GM11168 (cell line): ENCODE data around the gene IMP4.

Source experiments
- in situ Hi-C: fragments of 300-500 bp; cut with MboI; formaldehyde crosslinking; loops from one replicate; pipeline ENCODE4 v1.12.0; 2022; ENCODE audit warnings: low sequenced_read_pairs; ENCODE audit not compliant: unreplicated experiment

IMP4 gene, protein sequence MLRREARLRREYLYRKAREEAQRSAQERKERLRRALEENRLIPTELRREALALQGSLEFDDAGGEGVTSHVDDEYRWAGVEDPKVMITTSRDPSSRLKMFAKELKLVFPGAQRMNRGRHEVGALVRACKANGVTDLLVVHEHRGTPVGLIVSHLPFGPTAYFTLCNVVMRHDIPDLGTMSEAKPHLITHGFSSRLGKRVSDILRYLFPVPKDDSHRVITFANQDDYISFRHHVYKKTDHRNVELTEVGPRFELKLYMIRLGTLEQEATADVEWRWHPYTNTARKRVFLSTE

DNA sequence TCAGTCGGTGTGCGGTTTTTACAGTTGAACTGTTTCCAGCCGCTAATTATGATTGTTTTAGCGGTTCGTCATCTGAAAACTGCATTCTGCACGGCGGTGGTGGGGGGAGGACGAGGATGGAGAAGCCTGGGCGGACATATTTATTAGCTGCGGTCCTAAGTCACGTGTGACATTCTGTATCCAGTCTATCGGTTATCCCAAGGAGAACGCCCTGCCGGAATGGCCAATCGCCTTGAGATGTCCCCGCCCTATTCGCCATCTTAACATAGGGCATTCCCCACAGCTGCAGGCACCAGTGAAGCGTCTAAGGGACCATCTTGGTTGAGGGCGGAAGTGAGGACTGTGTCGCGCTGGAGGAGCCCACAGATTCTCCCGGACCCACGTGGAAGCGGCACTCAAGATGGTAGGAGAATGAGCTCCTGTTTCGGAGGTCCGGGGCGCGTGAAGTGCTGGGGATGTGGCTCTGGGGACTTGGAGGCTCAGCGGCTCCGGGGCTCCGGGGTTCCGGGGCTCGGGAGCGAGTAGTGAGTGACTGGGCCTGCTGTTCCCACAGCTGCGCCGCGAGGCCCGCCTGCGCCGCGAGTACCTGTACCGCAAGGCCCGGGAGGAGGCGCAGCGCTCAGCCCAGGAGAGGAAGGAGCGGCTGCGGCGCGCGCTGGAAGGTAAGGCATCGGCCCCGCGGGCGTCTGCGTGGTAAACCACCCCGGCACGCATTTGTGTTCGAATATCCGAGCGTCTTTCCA, at the start of gene IMP4:
Gene IMP4, plus strand, starts transcription at position 365 of the 743 bp plus-strand sequence. Its CDS starts 36 bp downstream, at position 401.
- in situ Hi-C loops: no loop called here

DNA sequence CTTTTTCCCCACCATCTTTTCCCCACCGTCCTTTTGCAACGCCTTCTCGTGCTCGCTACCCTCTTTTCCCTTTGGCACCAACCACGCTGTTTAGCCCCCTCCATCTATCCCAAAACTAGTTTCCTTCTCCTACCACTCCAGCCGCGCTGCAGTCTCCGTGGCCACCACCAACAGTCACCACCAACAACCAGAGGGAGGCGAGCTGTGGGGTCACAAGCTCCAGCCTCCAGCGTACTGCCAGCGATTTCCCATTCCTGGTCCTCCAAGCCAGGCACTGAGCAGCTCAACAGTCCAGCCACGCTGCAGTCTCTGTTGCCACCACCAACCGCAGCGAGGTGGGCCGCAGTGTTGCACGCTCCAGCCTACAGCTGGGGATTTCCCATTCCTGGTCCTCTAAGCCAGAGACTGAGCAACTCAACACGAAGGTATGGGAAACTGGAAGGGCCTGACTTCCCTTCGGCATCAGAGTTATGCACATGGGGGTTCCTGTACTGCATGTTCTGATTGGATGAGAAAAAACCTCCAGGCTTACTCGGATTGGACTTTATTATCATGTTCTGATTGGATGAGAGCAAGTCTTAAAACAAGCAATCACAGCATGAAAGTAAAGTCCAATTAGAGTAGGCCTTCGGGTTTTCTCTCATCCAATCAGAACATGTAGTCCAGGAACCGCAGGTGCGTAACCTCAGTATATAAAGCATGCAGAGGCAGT, 42.3 kb upstream of the IMP4 start:
- in situ Hi-C loops: no loop called here

DNA sequence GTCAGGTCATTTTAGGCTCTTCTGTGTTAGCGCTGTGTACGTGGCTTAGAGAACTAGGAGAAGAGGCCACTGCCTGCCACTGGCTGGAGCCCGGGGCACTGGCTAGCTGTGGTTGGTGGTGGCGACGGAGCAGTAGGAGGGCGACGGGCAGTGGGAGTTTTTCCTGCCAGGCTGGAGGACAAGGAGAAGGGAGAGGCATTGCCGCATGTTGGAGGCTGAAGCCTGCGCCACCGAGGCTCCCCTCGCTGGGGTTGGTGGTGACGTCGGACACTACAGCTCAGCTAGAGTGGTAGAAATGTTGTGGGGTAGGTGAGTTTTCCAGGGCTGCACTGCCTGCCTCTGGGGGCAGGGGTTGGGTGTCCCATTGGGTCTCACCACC, 41.7 kb upstream of the IMP4 start:
- in situ Hi-C loops: no loop called here

DNA sequence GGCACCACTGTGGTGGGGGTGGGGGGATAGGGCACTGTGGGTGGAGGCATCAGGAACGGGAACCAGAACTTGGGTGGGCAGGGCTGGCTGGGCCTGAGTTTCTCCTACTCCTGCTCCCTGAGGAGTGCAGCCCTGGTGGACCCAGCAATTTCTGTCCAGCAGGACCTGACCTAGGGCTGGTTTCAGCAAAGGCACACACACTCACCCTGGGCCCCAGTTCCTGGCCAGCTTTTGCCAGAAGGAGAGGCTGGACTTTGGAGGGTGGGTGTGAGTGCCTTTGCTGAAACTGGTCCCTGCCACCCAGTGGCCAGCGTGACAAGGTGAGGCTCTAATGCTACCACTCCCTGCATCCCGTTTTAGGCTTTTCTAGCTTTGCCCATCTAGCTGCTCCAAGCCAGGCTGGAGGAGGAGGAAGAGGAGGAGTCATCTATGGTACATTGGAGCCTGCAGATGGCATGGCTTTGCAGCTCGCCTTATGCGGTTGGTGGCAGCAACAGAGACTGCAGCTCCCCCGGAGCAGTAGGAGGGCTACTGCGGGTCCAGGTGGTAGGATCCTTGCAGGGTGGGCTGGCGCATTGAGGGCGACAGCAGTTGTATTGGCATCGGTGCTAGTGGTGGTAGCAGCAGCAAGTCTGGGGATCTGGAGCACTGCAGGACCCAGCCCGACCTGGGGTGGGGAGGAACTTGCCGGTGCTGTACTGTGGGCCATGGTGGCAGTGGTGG, 40.4 kb upstream of the IMP4 start:
- in situ Hi-C loops: no loop called here

DNA sequence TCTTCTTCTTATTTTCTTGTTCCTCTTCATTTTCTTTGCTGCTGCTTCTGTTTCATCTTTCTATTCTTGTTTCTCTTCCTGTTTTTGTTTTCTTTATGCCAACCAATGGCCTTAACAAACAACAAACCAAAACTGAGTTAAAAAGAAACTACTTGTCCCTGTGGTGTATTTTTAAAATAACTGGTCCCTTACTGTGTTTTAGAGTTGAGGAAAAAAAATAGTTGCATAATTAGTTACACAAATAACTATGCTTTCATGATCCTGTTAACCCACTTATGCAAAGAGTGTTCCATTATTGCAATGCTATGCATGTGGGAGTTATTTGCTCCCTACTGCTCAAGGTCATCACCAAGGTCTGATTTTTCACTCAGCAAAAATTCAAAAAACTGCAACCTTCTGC, 39.5 kb upstream of the IMP4 start:
- in situ Hi-C loops: no loop called here

DNA sequence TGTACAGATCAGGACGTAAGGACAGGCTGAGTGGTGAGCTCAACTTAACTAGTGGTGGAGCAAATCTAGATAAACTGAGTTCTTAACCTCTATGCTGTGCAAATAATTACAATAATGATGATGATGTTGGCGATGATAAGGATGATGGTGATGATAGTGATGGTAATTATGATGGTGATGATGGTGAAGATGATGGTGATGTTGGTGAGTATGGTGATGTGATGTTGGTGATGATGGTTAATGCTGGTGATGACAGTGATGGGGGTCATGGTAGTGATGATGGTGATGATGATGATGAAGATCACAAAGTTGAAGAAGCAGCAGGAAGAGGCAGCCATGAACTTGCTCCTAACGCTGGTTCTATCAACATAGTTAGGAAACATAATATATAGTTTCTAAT, 38.0 kb upstream of the IMP4 start:
- in situ Hi-C loops: no loop called here

DNA sequence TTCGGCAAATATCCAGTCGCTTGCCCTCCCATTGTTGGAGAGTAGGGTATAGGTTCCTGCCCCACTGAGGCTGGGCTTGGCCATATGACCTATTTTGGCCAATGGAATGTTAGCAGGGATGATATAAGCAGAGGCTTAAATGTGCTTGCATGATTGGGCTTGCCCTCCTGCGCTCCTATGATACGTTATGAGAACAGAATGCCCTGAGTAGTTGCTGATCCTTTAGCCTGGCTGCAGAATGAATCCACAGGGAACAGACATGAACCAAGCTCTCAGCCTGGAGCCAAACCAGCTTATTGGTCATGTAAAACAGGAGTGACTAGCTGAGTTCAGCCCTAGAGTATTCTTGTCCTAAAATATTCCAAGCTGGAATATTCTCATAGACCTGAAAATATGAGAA, 34.8 kb upstream of the IMP4 start:
- in situ Hi-C loops: no loop called here

DNA sequence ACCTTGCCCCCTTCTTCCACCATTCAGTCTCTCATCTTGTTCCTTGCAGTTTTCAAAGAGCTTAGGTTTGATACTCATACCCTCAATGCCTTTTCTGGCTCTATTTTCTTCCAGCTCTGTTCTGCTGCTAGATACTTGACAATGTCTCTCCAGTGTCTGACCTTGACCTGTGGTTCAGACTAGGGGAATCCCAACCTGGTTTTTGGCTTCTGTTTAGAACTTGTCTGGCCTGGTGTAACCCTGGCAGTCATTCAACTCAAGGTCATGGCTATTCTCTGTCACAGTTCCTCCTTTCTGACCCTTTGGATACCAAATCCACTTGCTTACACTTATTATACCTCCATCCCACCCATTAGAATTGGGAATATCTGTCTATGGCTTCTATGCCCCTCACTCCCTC, 31.8 kb upstream of the IMP4 start:
- in situ Hi-C loops: no loop called here

DNA sequence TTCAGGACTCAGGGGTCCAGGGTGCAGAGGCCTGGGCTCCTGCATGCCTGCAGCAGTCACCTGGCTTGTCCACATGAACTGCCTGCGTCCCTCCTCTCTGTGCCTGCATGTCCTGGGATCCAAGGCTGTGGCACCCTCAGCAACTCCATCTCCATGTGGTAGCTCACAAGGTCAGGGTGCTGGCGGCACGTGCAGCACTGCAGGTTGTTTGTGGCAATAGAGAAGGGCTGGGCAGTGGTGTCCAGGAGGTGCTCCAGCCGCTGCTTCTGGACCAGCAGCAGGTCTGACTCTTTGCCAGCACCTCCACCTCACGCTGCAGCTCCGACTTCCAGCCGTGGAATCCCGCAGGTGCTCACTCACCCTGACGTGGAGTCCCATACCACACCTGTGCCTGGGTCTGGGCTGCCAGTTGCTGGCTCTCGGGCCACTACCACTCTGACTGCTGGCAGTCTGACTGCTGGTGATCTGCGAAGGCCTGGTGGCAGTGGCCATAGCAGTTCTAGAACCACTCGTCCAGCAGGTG, 28.8 kb upstream of the IMP4 start:
- in situ Hi-C loops: no loop called here

DNA sequence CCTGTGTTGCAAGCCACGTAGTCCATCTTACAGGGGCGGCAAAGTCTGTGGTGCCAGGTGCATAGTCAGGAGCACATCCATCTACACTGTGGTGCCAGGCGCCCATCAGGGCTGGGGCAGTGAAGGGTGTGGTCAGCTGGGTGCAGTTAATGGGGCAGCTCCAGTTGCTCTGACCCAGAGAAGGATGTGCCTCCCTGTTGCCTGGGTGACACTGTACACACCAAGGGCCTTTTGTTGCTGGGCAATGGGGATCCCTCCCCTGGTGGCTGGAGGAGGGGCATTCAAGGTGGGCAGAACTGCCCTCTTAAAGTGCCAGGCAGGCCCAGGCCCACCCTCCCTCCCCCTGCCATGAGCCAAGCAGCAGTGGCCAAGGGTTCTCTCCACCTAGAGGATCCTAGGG, 28.3 kb upstream of the IMP4 start:
- in situ Hi-C loops: no loop called here

DNA sequence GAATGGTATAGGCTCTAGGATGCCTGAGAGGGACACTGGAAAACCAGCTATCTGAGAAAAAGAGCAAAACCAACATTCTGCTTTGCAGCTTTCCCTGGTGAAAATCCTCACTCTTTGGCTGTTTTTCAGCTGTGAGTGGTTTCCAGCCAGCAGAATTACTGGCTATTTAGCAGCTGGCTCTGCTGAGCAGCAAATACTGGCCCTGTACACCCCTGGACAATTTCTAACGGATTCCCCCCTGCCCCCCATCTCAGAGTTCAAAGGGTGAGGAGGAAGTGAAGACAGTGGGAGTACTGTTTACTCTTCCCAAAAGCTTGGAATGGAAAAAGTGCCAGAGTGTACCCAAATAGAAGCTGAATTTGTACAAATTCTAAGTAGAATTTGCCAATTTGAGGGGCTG, 26.1 kb upstream of the IMP4 start:
- in situ Hi-C loops: no loop called here

DNA sequence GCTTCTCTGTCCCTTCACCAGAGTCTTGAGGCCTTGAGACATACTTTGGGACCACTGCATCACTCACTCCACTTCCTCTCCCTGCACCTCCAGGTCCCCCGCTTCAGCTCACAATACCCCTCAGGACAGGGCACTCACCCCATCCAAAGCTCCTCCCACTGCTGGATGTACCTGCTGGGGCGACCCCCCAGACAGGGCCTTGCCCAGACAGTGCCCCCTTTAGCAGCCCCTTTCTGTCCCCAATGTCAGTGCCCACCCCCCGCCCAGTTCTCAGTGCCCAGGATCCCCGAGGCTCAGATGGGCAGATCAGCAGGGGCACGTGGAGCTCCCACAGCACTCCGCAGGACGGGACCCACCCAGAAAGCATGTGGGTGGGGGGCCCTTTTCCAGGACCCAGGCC, 23.8 kb upstream of the IMP4 start:
- in situ Hi-C loops: no loop called here

DNA sequence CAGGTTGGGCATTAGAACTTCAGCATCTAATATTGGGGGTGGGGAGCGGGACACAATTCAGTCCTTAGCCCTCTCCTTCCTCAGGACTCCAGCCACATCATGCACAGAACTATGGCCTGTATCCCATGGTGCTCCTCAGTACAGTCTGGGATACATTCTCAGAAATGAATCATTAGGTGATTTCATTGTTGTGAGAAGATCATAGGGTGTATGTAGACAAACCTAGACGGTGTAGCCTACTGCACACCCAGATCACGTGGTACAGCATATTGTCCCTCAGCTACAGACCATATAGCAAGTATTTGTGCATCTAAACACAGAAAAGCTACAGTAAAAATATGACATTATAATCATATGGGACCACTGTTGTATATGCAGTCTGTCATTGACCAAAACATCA, 23.2 kb upstream of the IMP4 start:
- in situ Hi-C loops: no loop called here

DNA sequence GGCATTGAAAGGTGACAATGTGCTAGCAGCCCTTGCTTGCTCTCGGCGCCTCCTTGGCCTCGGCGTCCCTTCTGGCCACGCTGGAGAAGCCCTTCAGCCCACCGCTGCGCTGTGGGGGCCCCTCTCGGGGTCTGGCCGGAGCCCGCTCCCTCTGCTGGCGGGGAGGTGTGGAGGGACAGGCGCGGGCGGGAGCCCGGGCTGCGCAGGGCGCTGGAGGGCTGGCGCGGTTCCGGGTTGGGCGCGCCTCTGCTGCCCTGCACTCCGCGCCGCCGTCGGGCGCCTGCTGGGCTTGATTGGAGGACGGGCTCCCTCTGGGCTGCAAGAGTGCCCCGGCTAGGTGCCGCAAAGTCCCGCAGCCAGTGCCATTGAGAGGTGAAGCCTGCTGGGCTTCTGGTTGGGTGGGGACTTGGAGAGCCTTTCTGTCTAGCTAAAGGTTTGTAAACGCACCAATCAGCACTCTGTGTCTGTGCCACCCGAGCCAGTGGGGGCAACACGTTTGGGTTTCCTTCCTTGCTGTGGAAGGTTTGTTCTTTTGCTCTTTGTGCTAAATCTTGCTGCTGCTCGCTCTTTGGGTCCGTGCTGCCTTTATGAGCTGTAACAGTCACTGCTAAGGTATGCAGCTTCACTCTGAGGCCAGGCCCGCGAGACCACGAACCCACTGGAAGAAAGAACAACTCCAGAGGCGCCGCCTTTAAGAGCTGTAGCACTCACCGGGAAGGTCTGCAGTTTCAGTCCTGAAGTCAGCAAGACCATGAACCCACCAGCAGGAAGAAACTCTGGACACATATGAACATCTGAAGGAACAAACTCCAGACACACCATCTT, 14.8 kb upstream of the IMP4 start:
- in situ Hi-C loops: no loop called here

DNA sequence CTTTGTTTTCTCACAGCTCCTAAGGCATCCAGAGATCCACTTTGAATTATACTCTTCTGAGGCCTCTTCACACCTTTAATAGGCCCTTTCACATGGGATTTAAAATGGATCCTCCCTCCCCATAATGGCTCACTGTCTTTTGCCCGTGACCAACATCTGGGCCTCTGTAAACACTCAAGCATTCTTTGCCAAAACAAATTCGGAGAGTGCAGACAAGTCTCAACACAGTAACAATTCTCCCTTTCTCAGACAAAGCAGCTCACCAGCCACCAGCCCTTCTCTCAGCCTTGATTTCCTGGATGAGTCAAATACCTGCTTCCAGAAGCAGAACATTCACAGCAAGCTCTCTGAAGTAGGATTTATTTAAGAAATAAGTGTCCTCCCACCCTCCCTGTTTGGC, 14.0 kb upstream of the IMP4 start:
- in situ Hi-C loops: no loop called here

DNA sequence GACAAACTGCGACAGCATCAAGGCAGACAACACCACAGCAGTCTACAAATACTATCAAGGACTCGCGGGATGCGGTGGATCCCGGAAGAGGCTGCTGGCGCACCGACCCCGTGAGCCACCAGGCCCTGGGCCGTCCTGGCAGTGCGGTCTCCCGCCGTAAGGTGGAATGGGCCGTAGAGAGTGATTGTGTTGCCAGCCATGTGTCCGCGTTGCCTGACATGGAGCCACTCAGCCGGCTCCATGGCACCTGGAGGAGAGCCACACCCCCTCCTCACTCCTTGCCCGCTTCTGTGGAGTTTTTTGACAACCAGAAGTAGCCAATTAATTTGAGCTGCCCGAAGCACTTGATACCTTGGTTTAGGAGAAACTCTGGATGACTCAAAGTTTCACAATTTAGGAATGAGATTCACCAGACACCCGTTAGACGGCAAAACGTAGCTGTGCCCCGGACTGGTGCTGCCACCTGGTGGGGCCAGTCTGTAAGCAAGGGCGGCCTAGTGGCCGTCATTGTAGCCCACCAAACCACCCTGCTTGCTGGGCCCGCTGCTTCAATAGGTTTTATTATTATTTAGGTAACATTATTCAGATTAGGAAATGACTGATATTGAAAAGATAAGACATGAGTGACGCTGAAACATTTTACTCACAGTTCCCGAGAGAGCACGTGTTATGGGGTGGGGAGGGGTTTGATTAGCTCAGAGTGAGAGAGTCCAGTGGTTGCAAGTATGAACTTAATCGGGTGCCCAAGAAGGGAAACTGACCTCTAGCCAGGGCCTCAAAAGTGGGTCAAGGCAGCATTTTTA, 10.2 kb upstream of the IMP4 start:
- in situ Hi-C loops: loop anchor here (10.0 kb wide), 1 partner anchor 148 kb away; the partner anchor contains the start of genes MZT2B and SMPD4

DNA sequence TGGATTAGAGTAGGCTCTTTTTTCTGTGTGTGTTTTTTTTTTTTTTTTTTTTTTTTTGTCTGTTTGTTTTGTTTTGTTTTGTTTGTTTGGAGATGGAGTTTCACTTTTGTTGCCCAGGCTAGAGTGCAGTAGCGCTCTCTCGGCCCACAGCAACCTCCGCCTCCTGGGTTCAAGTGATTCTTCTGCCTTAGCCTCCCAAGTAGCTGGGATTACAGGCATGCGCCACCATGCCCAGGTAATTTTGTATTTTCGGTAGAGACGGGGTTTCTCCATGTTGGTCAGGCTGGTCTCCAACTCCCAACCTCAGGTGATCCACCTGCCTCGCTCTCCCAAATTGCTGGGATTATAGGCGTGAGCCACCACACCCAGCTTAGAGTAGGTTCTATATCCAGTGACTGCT, 9.4 kb upstream of the IMP4 start:
- in situ Hi-C loops: loop anchor here (10.0 kb wide), 1 partner anchor 148 kb away; the partner anchor contains the start of genes MZT2B and SMPD4

DNA sequence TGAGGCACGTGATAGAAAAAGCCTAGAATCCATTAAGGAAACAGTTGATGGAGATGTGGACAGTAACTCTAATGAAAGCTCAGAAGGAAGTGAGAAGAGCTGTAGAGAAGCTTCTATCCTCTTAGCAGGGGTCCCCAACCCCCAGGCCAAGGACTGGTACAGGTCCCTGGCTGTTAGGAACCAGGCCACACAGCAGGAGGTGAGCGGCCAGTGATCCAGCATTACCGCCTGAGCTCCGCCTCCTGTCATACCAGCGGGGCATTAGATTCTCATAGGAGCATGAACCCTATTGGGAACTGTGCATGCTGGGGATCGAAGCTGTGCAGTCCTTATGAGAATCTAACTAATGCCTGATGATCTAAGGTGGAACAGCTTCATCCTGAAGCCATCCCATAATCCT, 8.7 kb upstream of the IMP4 start:
- in situ Hi-C loops: loop anchor here (10.0 kb wide), 1 partner anchor 149 kb away; the partner anchor contains the start of genes MZT2B and SMPD4

DNA sequence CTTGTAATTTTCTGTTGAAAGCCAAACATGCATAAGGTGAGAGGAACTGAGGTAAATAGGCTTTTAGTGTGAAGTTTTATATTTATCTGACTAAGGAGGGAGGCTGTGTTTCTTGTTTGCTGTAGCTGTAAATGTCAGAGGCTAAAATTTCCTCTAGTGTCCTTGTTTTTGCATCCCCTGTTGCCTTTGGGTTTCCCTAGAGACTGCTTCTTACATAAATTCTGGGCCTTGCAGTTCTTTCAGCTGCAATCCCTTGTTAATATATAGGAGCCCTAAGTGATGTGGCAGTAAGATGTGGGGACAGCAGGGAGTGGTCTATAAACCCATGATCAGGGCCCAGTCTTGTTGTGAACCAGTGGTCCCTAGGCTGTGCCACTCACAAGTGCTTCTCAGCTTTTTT, 7.5 kb upstream of the IMP4 start:
- in situ Hi-C loops: loop anchor here (10.0 kb wide), 1 partner anchor 150 kb away; the partner anchor contains the start of genes MZT2B and SMPD4
